Measurements from ENCODE around the gene CFAP70.

DNA sequence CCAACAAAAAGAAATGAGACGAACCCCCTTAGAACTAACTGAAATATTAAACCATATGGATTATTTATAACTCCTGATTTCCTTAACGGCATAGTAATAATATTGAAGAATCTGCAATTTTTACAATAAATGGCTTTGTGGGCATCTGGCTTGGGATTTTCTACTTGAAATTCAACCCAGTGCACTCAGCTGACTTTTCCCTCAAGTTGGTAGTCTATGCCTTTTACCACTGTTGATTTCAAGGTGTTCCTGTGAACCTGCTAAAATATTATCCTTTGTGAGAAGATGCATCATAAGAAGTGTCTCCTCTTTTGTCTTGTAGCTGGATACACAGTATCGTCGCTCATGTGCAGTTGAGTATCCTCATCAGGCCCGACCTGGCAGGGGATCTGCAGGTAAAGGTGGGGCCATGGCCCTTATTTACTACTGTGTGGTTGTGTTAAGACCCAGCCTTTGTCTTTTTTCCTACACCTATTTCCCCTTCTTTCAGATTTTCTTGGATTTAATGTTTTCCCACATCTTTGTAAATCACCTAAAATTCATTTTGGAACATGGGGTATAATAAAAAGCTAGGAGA, 119.6 kb downstream of the CFAP70 start:
- TF ChIP-seq, protein P1, sequence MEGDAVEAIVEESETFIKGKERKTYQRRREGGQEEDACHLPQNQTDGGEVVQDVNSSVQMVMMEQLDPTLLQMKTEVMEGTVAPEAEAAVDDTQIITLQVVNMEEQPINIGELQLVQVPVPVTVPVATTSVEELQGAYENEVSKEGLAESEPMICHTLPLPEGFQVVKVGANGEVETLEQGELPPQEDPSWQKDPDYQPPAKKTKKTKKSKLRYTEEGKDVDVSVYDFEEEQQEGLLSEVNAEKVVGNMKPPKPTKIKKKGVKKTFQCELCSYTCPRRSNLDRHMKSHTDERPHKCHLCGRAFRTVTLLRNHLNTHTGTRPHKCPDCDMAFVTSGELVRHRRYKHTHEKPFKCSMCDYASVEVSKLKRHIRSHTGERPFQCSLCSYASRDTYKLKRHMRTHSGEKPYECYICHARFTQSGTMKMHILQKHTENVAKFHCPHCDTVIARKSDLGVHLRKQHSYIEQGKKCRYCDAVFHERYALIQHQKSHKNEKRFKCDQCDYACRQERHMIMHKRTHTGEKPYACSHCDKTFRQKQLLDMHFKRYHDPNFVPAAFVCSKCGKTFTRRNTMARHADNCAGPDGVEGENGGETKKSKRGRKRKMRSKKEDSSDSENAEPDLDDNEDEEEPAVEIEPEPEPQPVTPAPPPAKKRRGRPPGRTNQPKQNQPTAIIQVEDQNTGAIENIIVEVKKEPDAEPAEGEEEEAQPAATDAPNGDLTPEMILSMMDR (conservative IDR thresholded peaks at IDR 0.05; ENCODE audit: low read depth, low read length) = no peak
- TF ChIP-seq EZH2 (IDR thresholded peaks at IDR 0.05; ENCODE audit: low read length, unreplicated experiment) (no peak), EZH2phosphoT487 (IDR thresholded peaks at IDR 0.05; ENCODE audit: borderline replicate concordance, low read length) (no peak)
